Measurements from ENCODE around the gene RPL7A.
"Not testable (repeated sequence)": the region's sequence is repeated elsewhere in the genome, so short reads cannot be mapped to it uniquely, and the experiment has no call there.

DNA sequence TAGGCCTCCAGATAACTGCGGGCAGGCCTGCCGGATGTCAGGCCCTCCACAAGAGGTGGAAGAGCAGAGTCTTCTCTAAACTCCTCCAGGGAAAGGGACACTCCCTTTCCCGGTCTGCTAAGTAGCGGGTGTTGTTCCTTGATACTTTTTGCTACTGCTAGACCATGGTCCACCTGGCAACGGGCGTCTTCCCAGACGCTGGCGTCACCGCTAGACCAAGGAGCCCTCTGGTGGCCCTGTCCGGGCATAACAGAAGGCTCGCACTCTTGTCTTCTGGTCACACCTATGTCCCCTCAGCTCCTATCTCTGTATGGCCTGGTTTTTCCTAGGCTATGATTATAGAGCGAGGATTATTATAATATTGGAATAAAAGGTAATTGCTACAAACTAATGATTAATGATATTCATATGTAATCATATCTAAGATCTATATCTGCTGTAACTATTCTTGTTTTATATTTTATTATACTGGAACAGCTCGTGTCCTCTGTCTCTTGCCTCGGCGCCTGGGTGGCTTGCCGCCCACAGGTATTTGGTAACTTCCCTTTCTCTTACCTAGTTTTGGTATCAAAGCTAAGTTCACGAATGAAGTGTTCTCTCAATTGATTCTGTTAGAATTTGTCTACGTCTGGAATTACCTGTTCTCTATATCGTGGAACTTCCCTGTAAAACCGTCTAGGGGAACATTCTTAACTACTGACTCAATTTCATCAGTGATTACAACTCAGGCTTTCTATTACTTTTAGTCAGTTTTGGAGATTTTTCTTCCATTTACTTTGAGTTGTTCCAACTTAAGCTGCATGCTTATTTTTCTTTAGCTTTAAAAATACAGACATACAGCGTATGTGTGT is 18.5 kb upstream of the RPL7A start:
- TF ChIP-seq CTCF (IDR thresholded peaks at IDR 0.05), result peak in 3 of 4 experiments; percentile 39 to 65 (median 62)
- not testable (repeated sequence) for TF ChIP-seq POLR2A (IDR thresholded peaks at IDR 0.05)
